ENCODE data around the gene BTAF1. TPM values are rescaled to one million over a fixed set of nuclear protein-coding genes. Genes with fewer than 3 reads are reported as not detected.
A peak's percentile ranks its signal among the peaks of the same experiment; 100 is the strongest.

The BTAF1 gene
- total and polyA plus RNA-seq, 2 experiments from 2014 or later: 30.4 to 55.7 TPM

DNA sequence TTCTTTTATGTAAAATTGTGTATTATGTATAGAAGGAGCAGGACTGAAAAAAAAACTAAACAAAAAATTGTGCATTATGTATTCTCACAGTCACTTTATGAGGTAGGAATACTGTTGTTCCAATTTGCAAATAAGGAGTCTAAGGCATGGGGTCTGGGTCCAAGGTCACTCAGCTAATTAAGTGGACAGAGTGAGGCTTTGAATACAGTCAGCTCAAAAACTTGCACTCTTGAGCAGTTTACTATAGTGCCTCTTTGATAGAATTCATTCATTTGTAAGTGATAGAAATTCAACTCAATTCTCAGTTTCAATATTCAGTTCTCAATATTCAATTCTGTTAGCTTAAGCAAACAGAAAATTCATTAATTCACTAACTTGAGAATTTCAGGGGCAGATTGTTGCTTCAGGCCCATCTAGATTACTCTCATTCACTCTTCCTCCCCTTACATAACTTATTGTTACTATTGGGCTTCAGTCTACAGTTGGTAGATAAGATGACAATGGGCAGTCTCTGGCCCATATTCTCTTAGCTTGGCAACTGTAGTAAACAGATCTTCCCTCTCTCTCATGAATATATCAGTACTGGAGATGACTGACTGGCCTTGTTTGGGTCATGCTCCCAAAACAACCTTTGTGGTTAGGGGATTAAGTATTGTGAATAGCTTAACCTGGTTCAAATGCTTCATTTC is 86.6 kb downstream of the BTAF1 start:
- H4K20me1 ChIP-seq (replicated peaks; ENCODE audit: insufficient read depth): no peaks in the 10 kb centered on the region; the same call in 1 of the 2 replicates
- peak overlapping the region; percentile 57; the same call in 1 of the 2 replicates for H3K27ac ChIP-seq (ENCODE audit: low read depth)
- Mint-ChIP-seq H3K36me3 (ENCODE audit: low read depth) (peaks cover 49% of the 10 kb centered on the region), H3K4me3 (no peak overlapping the region), H3K27ac (no peak overlapping the region), H3K4me1 (no peaks in the 10 kb centered on the region), H3K9me3 (no peaks in the 10 kb centered on the region), H3K27me3 (ENCODE audit: insufficient read depth, low read depth, poor library complexity) (no peaks in the 10 kb centered on the region)
- H3K4me1 ChIP-seq (ENCODE audit: insufficient read depth): no peaks in the 10 kb centered on the region
- peaks cover 31% of the 10 kb centered on the region for H3K36me3 ChIP-seq (ENCODE audit: insufficient read depth)
- H2AFZ ChIP-seq: no peak overlapping the region
- H3K79me2 ChIP-seq (replicated peaks; ENCODE audit: insufficient read depth): no peaks in the 10 kb centered on the region
- ATAC-seq (no peak), DNase-seq (ENCODE audit: low spot score) (no peak)
- H3K27me3 ChIP-seq (ENCODE audit: insufficient read depth): no peaks in the 10 kb centered on the region
- H3K9me2 ChIP-seq (ENCODE audit: insufficient read depth): no peaks in the 10 kb centered on the region
- H3K4me3 ChIP-seq: no peak overlapping the region
- TF ChIP-seq CREB1 (CRISPR knock-in tag; IDR thresholded peaks at IDR 0.05; ENCODE audit: low read depth) (no peak), EZH2phosphoT487 (IDR thresholded peaks at IDR 0.05; ENCODE audit: unreplicated experiment) (no peak), ZNF114 (CRISPR knock-in tag; IDR thresholded peaks at IDR 0.05) (no peak), EZH2 (IDR thresholded peaks at IDR 0.05; ENCODE audit: low read depth, unreplicated experiment) (no peak), NANOG (IDR thresholded peaks at IDR 0.05; ENCODE audit: borderline replicate concordance) (no peak), JUNB (IDR thresholded peaks at IDR 0.05; ENCODE audit: unreplicated experiment) (no peak), ZNF331 (CRISPR knock-in tag; IDR thresholded peaks at IDR 0.05; ENCODE audit: low read depth) (no peak), STAT1 (IDR thresholded peaks at IDR 0.05; ENCODE audit: unreplicated experiment) (no peak), POLR2AphosphoS5 (IDR thresholded peaks at IDR 0.05; ENCODE audit: low read depth) (no peak)
- TF ChIP-seq, protein P1, sequence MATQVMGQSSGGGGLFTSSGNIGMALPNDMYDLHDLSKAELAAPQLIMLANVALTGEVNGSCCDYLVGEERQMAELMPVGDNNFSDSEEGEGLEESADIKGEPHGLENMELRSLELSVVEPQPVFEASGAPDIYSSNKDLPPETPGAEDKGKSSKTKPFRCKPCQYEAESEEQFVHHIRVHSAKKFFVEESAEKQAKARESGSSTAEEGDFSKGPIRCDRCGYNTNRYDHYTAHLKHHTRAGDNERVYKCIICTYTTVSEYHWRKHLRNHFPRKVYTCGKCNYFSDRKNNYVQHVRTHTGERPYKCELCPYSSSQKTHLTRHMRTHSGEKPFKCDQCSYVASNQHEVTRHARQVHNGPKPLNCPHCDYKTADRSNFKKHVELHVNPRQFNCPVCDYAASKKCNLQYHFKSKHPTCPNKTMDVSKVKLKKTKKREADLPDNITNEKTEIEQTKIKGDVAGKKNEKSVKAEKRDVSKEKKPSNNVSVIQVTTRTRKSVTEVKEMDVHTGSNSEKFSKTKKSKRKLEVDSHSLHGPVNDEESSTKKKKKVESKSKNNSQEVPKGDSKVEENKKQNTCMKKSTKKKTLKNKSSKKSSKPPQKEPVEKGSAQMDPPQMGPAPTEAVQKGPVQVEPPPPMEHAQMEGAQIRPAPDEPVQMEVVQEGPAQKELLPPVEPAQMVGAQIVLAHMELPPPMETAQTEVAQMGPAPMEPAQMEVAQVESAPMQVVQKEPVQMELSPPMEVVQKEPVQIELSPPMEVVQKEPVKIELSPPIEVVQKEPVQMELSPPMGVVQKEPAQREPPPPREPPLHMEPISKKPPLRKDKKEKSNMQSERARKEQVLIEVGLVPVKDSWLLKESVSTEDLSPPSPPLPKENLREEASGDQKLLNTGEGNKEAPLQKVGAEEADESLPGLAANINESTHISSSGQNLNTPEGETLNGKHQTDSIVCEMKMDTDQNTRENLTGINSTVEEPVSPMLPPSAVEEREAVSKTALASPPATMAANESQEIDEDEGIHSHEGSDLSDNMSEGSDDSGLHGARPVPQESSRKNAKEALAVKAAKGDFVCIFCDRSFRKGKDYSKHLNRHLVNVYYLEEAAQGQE (IDR thresholded peaks at IDR 0.05; ENCODE audit: unreplicated experiment): no peak
- TF ChIP-seq, protein P2, sequence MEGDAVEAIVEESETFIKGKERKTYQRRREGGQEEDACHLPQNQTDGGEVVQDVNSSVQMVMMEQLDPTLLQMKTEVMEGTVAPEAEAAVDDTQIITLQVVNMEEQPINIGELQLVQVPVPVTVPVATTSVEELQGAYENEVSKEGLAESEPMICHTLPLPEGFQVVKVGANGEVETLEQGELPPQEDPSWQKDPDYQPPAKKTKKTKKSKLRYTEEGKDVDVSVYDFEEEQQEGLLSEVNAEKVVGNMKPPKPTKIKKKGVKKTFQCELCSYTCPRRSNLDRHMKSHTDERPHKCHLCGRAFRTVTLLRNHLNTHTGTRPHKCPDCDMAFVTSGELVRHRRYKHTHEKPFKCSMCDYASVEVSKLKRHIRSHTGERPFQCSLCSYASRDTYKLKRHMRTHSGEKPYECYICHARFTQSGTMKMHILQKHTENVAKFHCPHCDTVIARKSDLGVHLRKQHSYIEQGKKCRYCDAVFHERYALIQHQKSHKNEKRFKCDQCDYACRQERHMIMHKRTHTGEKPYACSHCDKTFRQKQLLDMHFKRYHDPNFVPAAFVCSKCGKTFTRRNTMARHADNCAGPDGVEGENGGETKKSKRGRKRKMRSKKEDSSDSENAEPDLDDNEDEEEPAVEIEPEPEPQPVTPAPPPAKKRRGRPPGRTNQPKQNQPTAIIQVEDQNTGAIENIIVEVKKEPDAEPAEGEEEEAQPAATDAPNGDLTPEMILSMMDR (conservative IDR thresholded peaks at IDR 0.05; ENCODE audit: low read depth in 2 of 2): no peak
- TF ChIP-seq, protein P3, sequence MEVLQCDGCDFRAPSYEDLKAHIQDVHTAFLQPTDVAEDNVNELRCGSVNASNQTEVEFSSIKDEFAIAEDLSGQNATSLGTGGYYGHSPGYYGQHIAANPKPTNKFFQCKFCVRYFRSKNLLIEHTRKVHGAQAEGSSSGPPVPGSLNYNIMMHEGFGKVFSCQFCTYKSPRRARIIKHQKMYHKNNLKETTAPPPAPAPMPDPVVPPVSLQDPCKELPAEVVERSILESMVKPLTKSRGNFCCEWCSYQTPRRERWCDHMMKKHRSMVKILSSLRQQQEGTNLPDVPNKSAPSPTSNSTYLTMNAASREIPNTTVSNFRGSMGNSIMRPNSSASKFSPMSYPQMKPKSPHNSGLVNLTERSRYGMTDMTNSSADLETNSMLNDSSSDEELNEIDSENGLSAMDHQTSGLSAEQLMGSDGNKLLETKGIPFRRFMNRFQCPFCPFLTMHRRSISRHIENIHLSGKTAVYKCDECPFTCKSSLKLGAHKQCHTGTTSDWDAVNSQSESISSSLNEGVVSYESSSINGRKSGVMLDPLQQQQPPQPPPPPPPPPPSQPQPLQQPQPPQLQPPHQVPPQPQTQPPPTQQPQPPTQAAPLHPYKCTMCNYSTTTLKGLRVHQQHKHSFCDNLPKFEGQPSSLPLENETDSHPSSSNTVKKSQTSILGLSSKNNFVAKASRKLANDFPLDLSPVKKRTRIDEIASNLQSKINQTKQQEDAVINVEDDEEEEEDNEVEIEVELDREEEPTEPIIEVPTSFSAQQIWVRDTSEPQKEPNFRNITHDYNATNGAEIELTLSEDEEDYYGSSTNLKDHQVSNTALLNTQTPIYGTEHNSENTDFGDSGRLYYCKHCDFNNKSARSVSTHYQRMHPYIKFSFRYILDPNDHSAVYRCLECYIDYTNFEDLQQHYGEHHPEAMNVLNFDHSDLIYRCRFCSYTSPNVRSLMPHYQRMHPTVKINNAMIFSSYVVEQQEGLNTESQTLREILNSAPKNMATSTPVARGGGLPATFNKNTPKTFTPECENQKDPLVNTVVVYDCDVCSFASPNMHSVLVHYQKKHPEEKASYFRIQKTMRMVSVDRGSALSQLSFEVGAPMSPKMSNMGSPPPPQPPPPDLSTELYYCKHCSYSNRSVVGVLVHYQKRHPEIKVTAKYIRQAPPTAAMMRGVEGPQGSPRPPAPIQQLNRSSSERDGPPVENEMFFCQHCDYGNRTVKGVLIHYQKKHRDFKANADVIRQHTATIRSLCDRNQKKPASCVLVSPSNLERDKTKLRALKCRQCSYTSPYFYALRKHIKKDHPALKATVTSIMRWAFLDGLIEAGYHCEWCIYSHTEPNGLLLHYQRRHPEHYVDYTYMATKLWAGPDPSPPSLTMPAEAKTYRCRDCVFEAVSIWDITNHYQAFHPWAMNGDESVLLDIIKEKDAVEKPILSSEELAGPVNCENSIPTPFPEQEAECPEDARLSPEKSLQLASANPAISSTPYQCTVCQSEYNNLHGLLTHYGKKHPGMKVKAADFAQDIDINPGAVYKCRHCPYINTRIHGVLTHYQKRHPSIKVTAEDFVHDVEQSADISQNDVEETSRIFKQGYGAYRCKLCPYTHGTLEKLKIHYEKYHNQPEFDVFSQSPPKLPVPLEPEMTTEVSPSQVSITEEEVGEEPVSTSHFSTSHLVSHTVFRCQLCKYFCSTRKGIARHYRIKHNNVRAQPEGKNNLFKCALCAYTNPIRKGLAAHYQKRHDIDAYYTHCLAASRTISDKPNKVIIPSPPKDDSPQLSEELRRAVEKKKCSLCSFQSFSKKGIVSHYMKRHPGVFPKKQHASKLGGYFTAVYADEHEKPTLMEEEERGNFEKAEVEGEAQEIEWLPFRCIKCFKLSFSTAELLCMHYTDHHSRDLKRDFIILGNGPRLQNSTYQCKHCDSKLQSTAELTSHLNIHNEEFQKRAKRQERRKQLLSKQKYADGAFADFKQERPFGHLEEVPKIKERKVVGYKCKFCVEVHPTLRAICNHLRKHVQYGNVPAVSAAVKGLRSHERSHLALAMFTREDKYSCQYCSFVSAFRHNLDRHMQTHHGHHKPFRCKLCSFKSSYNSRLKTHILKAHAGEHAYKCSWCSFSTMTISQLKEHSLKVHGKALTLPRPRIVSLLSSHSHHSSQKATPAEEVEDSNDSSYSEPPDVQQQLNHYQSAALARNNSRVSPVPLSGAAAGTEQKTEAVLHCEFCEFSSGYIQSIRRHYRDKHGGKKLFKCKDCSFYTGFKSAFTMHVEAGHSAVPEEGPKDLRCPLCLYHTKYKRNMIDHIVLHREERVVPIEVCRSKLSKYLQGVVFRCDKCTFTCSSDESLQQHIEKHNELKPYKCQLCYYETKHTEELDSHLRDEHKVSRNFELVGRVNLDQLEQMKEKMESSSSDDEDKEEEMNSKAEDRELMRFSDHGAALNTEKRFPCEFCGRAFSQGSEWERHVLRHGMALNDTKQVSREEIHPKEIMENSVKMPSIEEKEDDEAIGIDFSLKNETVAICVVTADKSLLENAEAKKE (CRISPR knock-in tag; IDR thresholded peaks at IDR 0.05): no peak
- TF ChIP-seq, protein P4, sequence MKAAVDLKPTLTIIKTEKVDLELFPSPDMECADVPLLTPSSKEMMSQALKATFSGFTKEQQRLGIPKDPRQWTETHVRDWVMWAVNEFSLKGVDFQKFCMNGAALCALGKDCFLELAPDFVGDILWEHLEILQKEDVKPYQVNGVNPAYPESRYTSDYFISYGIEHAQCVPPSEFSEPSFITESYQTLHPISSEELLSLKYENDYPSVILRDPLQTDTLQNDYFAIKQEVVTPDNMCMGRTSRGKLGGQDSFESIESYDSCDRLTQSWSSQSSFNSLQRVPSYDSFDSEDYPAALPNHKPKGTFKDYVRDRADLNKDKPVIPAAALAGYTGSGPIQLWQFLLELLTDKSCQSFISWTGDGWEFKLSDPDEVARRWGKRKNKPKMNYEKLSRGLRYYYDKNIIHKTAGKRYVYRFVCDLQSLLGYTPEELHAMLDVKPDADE (IDR thresholded peaks at IDR 0.05): no peak
- H3F3A ChIP-seq (replicated peaks; ENCODE audit: low read depth): no peaks in the 10 kb centered on the region
- no peak overlapping the region for H3K4me2 ChIP-seq

Measured in GM23338 (cell line).